ENCODE results near the gene LGI4.

The LGI4 gene

GRCh38 chr19:35134601-35135242 is at the start of gene LGI4:
LGI4 (minus strand) TSS chr19:35135059; CDS start chr19:35134680, 379 bp downstream.
- no peak for DNase-seq

GRCh38 chr19:35184267-35184666 is 49.4 kb upstream of the LGI4 start:
- DNase-seq, result no peak

DNA sequence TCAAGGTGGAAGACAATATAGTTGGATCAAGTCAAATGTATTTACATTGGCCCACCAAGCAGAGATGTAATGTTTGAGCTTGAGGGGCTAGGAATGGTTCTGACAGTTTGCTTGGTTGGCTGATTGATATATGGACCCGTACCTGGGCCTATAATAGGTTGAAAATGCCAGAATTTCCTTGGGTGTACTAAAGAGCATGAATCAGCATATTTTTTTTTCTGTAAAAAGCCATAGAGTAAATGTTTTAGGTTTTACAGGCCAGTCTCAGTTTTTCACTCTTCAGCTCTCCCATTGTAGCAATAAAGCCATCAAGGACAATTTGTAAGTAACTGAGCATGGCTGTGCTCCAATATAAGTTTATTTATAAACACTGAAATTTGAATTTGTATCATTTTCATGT is 46.5 kb upstream of the LGI4 start:
- no peak for DNase-seq

GRCh38 chr19:35179830-35180229 is 45.0 kb upstream of the LGI4 start:
- no peak for DNase-seq

GRCh38 chr19:35178701-35179100 is 43.8 kb upstream of the LGI4 start:
- no peak for DNase-seq

DNA sequence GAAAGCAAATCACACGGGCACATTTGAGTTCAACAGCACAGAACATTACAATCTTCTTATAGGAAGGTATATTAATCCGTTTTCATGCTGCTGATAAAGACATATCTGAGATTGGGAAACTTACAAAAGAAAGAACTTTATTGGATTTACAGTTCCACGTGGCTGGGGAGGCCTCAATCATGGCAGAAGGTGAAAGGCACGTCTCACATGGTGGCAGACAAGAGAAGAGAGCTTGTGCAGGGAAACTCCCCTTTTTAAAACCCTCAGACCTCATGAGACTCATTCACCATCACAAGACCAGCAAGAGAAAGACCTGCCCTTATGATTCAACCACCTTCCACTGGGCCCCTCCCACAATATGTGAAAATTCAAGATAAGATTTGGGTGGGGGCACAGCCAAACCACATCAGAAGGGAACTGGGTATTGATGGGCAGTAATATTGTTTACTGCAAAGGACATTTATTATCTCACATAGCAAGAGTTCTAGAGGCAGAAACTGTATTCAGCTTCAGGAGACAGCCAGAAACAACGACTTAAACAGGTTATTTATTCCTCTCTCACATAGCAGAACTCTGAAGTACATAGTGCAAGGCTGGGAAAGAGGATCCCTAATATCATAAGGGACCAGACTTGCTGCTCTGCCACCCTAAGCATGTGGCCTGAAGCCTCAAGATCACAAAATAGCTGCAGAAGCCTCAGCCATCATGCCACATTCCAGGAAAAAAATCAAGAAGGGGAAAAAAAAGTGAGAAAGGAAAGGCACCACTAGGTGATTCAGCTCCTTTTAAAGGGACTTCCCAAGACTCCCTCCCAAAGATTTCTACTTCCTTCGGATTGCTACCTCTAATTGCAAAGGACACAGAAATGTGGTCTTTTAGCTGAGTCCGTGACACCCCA is 42.8 kb upstream of the LGI4 start:
- DNase-seq, result no peak

GRCh38 chr19:35176181-35176570 is 41.3 kb upstream of the LGI4 start:
- DNase-seq, result no peak

DNA sequence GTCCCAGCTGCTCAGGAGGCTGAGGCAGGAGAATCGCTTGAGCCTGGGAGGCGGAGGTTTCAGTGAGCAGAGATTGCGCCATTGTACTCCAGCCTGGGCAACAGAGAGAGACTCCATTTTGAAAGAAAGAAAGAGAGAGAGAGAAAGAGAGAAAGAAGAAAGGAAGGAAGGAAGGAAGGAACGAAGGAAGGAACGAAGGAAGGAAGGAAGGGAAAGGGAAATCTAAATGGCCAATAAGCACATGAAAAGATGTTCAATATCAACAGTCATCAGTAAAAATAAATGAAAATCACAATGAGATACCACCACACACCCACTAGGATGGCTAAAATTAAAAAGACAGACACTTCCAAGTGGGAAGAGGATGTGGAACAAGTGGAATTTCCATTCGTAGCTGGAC is 39.4 kb upstream of the LGI4 start:
- no peak for DNase-seq

- DNase-seq, result no peak
Observed at GRCh38 chr19:35171730-35172129, 36.9 kb upstream of the LGI4 start.

DNA sequence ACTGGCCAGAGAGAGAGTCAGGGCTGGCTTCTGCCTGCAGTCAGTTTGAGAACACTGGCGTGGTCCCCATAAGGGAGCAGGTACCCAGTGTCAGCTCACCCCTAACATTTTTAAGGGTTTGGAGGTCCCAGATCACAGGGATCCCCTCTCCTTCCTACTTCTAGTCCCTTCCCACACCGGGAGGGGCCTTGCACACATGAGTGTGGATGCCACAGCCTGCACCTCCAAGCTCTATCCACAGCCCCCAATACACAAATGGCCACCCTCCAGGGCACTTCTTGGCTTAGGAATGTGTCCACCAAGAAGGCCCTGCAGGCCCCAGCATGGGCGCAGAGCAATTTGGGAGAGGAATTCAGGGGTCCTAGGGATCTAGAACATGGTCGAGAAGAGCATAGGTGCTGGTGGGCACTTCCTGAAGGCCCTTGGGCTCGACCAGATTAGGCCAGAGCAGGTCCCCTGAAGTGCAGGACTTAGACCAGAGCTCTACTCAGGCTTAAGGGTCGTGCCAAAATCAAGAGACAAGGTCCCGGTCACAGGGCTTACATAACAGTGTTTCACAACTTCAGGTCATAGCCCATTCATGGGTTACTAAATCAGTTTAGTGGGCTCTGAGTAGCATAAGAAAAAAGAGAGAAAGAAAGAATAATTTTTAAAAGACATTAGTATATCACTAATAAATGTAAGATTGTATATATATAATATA is 35.7 kb upstream of the LGI4 start:
- DNase-seq, result no peak

GRCh38 chr19:35169221-35169995 is 34.5 kb upstream of the LGI4 start:
- DNase-seq, result no peak

GRCh38 chr19:35168196-35168595 is 33.3 kb upstream of the LGI4 start:
- DNase-seq, result no peak

GRCh38 chr19:35167251-35168119 is 32.6 kb upstream of the LGI4 start:
- DNase-seq, result no peak

DNA sequence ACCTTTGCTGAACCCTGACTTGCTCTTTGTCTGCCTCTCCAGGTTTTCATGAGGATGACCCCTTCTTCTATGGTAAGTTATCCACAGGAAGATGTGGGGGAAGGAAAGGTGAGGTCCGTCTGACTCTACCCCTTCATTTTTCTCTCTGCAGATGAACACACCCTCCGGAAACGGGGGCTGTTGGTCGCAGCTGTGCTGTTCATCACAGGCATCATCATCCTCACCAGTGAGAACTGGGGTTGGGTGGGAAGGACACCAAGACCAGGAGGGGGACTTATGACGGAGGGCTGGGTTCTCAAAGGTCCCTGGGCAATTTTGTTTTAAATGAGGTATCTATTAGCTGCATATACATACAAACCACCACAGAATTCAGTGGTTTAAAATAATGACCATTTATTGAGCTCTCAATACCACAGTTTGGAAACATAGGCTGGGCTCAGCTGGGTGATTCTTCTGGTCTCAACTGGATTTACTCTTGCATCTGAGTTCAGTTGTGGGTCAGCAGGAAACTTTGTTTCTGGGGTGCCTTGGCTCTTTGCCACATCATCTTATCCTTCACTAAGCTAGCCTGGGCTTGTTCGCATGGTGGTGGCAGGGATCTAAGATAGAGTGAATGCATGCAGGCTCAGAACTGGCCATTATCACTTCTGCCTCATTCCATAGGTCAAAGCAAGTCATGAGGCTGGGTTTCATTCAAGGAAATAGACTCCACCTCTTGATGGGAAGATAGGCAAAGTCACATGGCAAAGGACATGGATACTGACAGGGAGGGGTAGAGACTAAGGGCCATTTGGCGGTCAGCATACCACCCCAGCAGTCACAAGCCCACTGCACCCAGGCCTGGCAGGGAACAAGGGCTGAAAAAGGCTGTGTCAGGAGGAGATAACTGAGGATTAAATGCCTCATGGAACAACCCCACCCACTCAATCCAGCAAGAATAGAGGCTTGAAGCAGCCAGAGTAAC is 31.5 kb upstream of the LGI4 start:
- no peak for DNase-seq

DNA sequence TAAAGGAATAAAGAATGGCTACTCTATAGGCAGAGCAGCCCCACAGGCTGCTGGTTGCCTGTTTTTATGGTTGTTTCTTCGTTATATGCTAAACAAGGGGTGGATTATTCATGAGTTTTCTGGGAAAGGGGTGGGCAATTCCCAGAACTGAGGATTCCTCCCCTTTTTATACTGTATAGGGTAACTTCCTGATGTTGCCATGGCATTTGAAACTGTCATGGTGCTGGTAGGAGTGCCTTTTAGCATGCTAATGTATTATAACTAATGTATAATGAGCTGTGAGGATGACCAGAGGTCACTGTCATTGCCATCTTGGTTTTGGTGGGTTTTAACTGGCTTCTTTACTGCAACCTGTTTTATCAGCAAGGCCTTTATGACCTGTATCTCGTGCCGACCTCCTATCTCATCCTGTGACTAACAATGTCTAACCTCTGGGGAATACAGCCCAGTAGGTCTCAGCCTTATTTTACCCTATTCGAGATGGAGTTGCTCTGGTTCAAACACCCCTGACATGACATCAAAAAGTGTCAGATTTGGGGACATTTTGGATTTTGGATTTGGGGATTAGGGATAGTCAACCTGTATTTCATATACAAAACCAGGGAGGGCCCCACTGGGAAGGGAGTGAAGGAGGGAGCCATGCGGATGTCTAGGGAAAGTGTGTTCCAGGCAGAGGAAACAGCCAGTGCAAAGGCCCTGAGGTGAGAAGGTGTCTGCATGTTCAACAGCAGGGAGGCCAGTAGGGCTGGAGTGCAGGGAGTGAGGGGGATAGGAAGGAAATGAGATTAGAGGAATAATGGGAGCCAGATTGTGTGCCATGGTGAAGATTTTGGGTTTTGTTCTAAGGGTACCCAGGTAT is 30.6 kb upstream of the LGI4 start:
- no peak for DNase-seq

DNA sequence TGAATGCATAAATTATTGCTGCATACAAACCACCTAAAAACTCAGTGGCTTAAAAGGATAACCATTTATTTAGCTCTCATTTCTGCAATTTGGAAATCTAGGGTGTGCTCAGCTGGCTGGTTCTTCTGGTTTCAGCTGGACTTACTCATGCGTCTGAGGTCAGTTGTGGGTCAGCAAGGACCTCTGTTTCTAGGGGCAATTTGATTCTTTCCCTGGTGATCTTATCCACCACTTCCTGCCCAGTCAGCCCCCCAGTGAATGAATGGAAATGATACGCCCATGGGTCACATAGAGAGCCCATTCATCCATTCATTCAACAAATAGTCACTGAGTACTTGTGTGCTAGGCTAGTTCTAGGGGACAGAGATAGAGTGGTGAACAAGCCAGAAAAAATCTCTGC is 29.6 kb upstream of the LGI4 start:
- no peak for DNase-seq

GRCh38 chr19:35162471-35163326 is 27.8 kb upstream of the LGI4 start:
- DNase-seq, result no peak

DNA sequence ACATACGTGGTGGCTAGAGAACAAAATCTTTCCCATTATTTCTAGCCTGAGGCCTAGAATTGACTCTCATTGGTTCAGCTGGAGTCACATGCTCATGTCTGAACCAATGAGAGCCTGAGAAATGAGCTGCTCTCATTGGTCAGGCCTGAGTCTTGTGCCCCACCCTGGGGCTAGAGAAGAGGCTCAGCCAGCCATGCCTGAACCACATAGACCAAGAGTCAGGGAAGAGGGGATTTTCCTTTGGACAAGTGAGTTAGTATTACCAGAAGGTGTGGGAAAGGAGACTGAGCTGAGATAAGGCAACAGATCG is 26.5 kb upstream of the LGI4 start:
- DNase-seq, result no peak

Data from cerebellar nuclear complex (tissue), 1 donor.